GM19238 (cell line): Measurements from ENCODE around the gene YARS2.

Source experiments
- DNase-seq: peaks from one replicate; pipeline ENCODE4 v3.0.0; 2011; ENCODE audit warnings: low spot score; ENCODE audit not compliant: insufficient read length

YARS2 gene

GRCh38 chr12:32755654-32756475 lies at the start of gene YARS2:
TSS of gene YARS2 (minus strand) at chr12:32755897. CDS start at chr12:32755874, 23 bp downstream.
- DNase-seq: peak; percentile 50

DNA sequence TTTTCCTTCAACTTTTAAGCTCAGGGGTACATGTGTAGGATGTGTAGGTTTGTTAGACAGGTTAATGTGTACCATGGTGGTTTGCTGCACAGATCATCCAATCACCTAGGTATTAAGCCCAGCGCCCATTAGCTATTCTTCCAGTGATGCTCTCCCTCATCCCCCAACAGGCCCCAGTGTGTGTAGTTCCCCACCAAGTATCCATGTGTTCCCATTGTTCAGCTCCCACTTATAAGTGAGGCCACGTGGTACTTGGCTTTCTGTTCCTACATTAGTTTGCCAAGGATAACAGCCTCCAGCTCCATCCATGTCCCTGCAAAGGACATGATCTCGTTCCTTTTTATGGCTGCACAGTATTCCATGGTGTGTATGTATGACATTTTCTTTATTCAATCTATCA lies 48.6 kb upstream of the YARS2 start:
- DNase-seq: no peak

DNA sequence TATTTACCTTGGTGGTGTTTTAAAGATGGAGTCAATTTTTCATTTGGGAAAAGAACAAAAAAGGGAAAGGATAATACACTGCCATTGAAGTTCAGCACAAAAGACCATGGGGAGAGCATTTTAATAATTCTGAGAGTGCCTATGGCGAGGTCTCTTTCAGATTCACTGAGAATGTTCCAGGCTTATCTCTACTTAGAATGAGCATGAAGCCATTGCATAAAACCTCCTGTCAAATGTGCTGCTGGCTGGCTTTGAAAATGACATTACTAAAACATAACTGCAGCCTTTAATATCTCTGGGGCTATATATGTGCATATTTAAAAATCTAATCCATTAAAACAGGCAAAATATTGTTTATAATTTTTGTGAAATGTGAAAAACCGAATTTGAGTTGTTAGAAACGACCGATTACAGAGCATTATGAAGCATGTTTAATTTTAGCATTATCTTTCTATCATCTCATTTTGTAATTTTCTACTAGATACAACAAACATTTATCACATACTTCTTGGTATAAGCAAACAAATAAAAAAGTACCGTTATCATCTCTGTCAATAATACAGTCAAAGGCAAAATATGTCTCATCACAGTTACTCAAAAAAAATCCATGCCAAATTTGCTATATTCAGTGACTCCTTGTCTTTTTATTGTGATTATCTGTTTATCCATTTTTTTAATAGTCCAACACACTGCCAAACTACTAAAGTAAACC lies 45.7 kb upstream of the YARS2 start:
- DNase-seq: no peak

- no peak for DNase-seq
Observed at GRCh38 chr12:32794281-32794680, 38.6 kb upstream of the YARS2 start.

DNA sequence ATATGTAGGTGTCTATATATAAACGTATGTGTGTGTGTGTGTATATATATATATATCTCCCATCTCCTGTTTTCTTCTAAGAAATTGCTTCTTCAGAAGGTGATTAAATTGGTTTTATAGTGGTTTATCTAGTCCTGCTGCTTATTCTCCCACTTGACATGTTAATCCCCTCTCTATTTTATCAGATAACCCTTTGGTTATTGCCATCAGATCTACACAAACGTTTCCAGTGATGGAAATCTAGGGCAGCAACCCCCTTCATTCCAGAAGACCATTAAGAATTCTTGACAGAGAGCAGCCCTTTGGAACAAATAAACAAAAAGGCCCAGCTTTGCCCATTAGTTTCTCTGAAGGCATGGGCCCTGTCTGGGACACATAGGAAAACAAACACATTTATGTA lies 34.2 kb upstream of the YARS2 start:
- no peak for DNase-seq

DNA sequence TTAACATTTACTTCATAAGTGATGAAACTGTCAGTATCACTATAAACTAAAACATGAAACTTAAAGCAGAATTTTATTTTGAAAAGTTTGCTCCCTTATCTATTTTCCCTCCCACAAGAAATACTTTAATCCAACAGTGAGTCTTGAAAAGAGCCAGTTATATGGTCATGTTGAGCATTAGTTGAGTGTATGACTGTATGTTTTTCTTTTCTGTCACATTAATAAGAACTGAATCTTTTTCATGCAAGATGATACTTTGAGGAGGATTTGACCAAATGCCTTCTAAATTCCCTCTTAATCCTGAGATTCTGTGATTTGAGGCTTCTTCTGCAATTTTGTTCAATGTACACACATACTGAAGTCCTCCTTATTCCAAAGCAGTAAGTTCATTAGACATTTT lies 33.7 kb upstream of the YARS2 start:
- no peak for DNase-seq

- DNase-seq: no peak
Observed at GRCh38 chr12:32788405-32788804, 32.7 kb upstream of the YARS2 start.

- DNase-seq: no peak
Observed at GRCh38 chr12:32785557-32785956, 29.9 kb upstream of the YARS2 start.

GRCh38 chr12:32783029-32783428 lies 27.3 kb upstream of the YARS2 start:
- DNase-seq: no peak

- no peak for DNase-seq
Observed at GRCh38 chr12:32780071-32780470, 24.4 kb upstream of the YARS2 start.

DNA sequence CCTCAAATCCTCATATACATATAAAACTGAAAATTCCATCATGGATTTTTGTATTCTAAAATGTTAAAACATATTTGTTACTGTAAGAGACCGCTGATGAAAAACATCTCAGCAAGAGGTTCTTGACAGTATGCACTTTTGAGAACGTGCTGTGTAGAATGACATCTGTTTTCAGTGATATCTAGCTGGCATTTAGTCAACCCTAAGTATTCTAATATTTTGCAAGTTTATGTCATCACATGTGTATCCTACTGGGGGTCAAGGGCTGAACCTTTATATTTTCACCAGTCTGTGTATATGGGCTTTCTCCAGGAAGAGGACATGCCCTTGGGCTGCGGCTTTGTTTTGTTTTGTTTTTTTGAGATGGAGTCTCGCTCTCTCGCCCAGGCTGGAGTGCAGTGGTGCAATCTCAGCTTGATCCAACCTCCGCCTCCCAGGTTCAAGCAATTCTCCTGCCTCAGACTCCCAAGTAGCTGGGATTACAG lies 22.0 kb upstream of the YARS2 start:
- DNase-seq: no peak

GRCh38 chr12:32777159-32777558 lies 21.5 kb upstream of the YARS2 start:
- DNase-seq: no peak

DNA sequence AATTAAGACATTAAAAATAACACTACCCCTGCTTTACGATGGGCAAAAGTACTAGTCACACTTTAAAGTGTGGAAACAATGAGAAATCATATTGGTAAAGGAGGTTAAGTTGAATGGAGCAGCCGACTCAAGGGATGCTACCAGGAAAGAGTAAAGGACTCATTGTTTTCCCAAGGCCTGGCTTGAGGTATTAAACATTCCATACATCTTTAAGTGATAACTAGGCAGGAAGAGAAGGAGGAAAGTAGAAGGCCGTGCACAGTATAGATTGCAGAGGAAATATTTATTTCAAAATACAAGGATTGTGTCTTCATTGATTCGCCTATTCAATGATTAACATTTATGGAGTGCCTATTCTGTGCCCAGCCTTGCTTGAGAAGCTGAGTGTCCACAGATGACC lies 20.6 kb upstream of the YARS2 start:
- DNase-seq: no peak

DNA sequence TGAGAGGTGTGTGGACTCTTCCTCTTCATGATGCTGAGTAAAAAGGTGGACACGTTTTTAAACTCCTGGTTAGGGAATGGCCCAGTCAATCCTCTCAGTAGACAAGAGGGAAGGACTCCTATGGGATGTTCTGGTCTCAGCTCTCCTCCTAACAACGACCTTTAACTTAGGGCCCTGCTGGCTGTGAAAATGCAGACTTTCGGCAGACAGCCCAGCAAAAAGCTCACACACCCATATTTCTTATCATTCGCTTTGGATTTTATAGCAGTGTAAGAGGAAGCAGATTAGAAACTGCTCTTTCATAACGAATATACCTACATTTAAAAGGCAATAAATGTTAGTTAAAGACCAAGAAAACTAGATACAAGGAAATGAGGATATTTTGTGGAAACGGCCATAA lies 18.0 kb upstream of the YARS2 start:
- no peak for DNase-seq

DNA sequence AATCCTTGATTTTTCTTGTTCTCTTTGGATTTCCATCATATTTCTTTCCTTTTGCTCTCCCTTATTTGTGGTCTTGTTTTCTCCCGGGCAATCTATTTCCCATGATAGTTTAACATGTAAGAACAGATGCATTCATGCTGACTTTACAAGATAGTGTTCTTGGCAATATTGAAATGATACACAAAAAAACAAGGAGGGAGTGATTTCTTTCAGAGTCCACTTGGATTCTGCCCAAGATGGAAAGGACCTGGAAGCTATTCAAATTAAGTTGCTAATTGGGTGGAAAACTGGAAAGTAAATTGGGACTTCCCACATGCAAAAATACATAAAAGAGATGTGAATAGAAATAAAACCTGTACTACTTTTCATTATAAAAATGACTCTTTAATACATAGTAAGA lies 14.4 kb upstream of the YARS2 start:
- DNase-seq: no peak

- no peak for DNase-seq
Observed at GRCh38 chr12:32768518-32768917, 12.8 kb upstream of the YARS2 start.

DNA sequence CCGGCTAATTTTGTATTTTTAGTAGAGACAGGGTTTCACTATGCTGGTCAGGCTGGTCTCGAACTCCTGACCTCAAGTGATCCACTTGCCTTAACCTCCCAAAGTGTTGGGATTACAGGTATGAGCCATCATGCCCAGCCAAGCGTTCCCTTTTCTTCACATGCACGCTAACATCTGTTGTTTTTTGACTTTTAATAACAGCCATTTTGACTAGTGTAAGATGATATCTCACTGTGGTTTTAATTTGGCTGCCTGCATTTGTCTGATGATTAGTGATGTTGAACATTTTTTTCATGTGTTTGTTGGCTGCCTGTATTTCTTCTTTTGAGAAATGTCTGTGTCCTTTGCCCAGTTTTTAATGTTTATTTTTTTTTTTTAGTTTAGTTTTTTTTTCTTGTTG lies 10.2 kb upstream of the YARS2 start:
- no peak for DNase-seq

GRCh38 chr12:32761716-32762115 lies 6.0 kb upstream of the YARS2 start:
- DNase-seq: no peak

DNA sequence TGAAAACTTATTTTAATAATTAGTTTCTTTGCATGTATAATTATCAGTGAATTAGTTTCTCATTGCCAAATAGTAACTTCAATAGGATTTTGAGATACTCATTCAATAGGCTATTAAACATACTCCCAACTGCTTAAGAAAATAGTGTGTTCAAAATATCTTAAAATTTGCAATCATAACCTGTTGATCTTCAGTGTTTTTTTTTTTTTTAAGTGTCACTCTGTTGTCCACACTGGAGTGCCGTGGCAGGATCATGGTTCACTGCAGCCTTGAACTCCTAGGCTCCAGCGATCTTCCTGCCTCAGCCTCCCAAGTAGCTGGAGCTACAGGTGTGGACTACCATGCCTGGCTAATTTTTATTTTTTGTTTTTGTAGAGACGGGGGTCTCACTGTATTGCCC lies 1.5 kb upstream of the YARS2 start:
- DNase-seq: no peak

DNA sequence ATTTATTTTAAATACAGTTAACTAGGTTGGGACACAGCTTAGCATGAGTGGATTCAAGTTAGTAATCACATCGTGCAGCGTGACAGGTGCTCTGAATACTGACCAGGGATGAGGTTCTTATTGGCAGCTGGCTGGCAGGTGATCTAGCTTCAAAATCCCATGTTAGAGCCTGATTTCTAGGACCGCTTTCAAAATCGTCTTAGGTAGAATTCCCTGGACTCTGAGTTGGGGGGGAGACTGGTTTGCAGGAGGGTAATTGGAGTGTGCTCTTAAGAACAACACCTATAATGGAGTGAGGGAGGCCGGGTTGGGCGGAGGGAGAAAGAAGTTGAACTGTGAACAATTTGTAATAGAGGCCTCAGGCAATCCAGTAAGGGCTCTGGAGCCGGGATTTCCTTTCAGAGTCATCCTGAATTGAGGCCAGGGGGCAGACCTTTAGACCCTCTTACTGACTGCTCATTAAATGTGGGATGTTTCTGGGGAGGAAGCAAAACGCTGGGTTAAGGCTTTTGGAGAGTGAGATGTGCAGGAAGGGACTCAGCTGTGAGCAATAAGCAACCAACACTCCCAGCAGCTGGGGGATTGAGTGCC lies 874 bp upstream of the YARS2 start:
- DNase-seq: no peak

DNA sequence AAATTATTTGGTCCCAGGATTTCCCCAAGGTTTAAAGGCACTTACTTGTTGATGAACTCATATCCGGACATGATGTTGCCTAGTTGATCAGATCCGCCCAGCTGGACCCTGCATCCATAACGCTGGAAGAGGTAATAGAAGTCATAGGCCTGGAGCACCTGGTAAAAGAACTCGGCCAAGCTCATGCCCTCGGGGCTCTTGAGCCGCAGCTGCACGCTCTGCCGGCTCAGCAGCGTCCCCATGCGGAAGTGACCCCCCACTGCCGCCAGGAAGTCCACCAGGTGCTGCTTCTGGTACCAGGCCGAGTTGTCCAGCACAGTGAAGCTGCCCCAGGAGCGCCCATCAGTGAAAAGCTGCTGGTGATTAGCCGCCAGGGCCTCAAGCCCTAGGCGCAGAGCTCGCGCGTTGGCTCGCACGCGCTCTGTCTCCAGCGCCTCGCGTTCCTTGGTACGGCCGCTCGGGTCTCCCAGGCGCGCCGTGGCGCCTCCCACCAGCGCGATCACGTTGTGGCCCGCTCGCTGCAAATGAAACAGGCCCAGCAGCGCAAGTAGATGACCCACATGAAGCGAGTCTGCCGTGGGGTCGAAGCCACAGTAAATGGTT lies 545 bp downstream of the YARS2 start:
- peak; percentile 27 for DNase-seq

DNA sequence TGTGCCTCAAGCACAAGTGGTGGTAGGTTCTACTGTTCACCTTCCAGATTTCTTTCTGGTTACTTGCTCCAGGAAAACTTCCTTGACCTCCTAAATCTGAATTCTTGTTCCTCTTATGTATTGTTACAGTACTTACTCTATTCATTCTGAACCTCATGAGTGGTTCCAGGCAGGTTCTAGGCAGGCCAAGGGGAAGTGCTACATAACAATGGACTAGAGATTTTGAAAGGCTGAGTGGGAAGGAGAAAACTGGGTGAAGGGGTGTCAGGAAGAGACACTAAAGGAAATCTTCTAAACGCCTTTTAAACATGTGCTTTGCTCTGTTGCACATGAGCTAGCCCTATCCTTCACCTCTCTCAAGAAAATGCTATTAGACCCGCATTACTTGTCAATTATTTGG lies 1.6 kb downstream of the YARS2 start:
- DNase-seq: no peak
